GM19452 (cell line): ENCODE measurements around the gene KRT16.
"Not testable (repeated sequence)": the region's sequence is repeated elsewhere in the genome, so short reads cannot be mapped to it uniquely, and the experiment has no call there.

Source experiments
- ATAC-seq: cut with Tn5 transposase; IDR thresholded peaks from one replicate; pipeline ENCODE4 v1.9.1; 2021; ENCODE audit not compliant: unreplicated experiment

KRT16 gene

GRCh38 chr17:41628621-41629255 is 16.2 kb upstream of the KRT16 start:
- ATAC-seq, result not testable (repeated sequence)

- ATAC-seq, result not testable (repeated sequence)
Measured at GRCh38 chr17:41628073-41628370, 15.5 kb upstream of the KRT16 start.

GRCh38 chr17:41627316-41628072 is 14.9 kb upstream of the KRT16 start:
- no peak for ATAC-seq

GRCh38 chr17:41626914-41627295 is 14.3 kb upstream of the KRT16 start:
- not testable (repeated sequence) for ATAC-seq

GRCh38 chr17:41626028-41626913 is 13.7 kb upstream of the KRT16 start:
- ATAC-seq, result not testable (repeated sequence)

GRCh38 chr17:41625602-41626001 is 13.0 kb upstream of the KRT16 start:
- ATAC-seq, result no peak

GRCh38 chr17:41624208-41625101 is 11.9 kb upstream of the KRT16 start, which contains the start of gene KRT17:
TSS of gene KRT17 (minus strand) at chr17:41624575. CDS start at chr17:41624509, 66 bp downstream.
- ATAC-seq, result no peak

- not testable (repeated sequence) for ATAC-seq
Measured at GRCh38 chr17:41623184-41623861, 10.8 kb upstream of the KRT16 start.

GRCh38 chr17:41622340-41623183 is 10.0 kb upstream of the KRT16 start:
- not testable (repeated sequence) for ATAC-seq

GRCh38 chr17:41621916-41622315 is 9.3 kb upstream of the KRT16 start:
- ATAC-seq, result no peak

- ATAC-seq, result not testable (repeated sequence)
Measured at GRCh38 chr17:41621435-41621817, 8.9 kb upstream of the KRT16 start.

- ATAC-seq, result no peak
Measured at GRCh38 chr17:41620583-41621434, 8.2 kb upstream of the KRT16 start.

GRCh38 chr17:41619927-41620582 is 7.5 kb upstream of the KRT16 start:
- not testable (repeated sequence) for ATAC-seq

GRCh38 chr17:41619036-41619926 is 6.7 kb upstream of the KRT16 start:
- ATAC-seq, result no peak

GRCh38 chr17:41618341-41619035 is 5.9 kb upstream of the KRT16 start:
- ATAC-seq, result no peak

GRCh38 chr17:41617698-41618097 is 5.1 kb upstream of the KRT16 start:
- no peak for ATAC-seq
